Testis (tissue), 2 donors: ENCODE measurements around the gene CPM.

Experiments
- POLR2A ChIP-seq: fragments of 450-650 bp; IDR thresholded peaks from one replicate; pipeline ENCODE4 v1.6.1; 2017; ENCODE audit warnings: antibody characterized with exemption, mild to moderate bottlenecking, moderate library complexity
- TF ChIP-seq, protein P1 (sequence below), 3 experiments: fragments of 450-650 bp in 2 of 3; fragments of 200-600 bp in 1 of 3; sonication (generic) in 1 of 3; IDR thresholded peaks; one replicate each; pipeline ENCODE4 v1.5.1; 2016 to 2019; ENCODE audit warnings: antibody characterized with exemption in 3 of 3, mild to moderate bottlenecking in 2 of 3, moderate library complexity in 1 of 3

DNA sequence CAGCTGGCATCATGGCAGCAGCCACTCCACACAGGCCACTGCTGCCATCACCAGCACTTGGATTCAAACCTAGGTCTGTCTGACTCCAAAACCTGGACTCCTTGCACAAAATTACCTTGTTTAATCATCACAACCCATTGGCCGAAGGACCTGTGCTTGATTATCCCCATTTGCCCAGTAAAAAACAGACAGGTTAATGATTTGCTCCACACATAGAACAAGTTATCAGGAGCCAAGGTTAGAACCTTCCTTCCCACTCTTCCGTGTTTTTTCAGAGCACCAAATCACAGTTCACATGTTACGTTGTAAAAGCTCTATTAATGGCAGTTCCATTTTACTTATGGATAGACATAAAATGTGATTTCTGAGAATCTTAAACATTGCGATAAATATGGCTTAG lies 23.5 kb upstream of the CPM start:
- TF ChIP-seq POLR2A, result no peak
- TF ChIP-seq, protein P1, sequence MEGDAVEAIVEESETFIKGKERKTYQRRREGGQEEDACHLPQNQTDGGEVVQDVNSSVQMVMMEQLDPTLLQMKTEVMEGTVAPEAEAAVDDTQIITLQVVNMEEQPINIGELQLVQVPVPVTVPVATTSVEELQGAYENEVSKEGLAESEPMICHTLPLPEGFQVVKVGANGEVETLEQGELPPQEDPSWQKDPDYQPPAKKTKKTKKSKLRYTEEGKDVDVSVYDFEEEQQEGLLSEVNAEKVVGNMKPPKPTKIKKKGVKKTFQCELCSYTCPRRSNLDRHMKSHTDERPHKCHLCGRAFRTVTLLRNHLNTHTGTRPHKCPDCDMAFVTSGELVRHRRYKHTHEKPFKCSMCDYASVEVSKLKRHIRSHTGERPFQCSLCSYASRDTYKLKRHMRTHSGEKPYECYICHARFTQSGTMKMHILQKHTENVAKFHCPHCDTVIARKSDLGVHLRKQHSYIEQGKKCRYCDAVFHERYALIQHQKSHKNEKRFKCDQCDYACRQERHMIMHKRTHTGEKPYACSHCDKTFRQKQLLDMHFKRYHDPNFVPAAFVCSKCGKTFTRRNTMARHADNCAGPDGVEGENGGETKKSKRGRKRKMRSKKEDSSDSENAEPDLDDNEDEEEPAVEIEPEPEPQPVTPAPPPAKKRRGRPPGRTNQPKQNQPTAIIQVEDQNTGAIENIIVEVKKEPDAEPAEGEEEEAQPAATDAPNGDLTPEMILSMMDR (IDR thresholded peaks at IDR 0.05), result no peak
